ENCODE measurements around the gene DDX20.

DDX20 gene

DNA sequence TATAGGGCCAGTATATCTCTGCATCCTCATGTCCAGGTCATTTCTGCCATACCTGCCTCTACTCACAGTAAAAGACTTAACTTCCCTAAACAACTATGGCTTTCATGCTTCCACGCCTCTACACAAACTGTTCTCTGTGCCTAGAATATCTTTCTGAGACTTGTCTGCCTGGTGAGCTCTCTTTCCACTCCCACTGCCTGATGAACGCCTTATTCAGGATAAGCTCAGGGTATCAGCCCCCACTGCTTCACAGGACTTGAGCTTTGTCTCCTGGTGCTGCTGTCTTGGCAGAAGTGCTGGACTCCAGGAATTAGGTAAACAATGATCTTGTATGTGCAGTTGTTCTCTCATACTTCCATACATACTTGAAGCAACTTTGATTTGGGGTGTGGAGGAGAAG, 4.8 kb upstream of the DDX20 start:
- no peak for DNase-seq (ENCODE audit: low read depth)

DNA sequence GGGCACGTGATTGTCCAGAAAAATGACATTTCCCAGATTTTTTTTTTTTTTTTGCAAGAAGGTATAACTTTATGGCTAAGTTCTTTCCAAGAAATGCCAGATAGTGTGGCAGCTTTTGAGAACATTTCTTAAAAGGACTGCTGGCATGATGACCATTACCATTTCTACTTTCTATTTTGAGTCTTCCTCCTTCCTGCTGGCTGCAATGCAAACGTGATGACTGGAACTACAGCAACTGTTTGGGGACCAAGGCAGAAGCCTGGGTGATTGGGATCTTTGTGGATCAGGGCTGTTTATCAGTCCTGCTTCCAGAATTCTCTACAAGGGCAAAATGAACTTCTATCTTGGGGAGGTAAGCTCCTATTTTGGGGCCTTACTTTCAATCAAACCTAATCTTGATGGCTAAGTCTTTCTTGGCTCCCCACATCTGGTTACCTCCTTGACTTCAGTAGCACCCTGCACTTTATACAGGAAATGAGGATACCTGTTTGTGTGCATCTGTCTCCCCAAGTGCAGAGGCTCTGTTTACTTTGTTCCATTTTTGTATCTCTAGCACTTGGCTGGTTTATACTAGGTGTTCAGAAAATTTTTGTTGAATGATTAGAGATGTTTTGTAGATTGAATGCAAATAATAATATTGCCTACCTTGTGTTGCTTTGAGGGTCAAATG, 3.7 kb upstream of the DDX20 start:
- DNase-seq (ENCODE audit: low read depth): no peak

DNA sequence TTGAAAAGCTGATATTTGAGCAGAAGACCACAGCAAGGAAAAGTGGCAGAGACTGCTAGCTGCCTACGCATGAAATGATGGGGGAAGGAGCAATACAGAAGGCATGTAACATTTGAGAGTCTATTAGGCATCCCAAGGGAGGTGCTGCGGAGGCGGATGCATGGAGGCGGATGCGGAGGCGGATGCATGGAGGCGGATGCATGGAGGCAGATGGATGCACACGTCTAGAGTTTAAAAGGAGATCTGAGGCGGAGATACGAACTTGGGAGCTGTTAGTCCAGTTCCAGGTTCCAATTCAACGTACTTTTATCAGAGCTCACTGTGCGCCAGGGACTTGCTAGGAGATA, 744 bp upstream of the DDX20 start:
- DNase-seq (ENCODE audit: low read depth): peak; percentile 28

- no peak for DNase-seq (ENCODE audit: low read depth)
These were observed 418 bp downstream of the DDX20 start for GRCh38 chr1:111756124-111756513.

DNA sequence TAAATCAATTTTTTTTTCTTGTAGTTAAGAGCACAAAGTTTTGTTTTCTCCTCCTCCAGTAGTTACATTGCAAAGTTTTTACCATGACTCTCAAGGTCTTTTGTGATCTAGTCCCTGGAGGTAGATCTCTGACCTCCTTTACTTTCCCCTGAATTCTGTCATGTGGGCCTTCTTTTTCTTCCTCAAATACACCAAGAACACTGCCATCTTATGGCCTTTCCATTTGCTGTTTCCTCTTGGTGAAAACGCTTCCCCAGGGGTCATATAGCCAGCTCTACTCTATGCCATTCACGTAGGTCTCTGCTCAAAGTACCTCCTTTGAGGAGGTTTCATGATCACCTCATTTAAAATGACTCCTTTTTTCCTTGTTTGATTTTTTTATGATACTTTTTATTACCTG, 2.7 kb downstream of the DDX20 start:
- DNase-seq (ENCODE audit: low read depth): no peak

DNA sequence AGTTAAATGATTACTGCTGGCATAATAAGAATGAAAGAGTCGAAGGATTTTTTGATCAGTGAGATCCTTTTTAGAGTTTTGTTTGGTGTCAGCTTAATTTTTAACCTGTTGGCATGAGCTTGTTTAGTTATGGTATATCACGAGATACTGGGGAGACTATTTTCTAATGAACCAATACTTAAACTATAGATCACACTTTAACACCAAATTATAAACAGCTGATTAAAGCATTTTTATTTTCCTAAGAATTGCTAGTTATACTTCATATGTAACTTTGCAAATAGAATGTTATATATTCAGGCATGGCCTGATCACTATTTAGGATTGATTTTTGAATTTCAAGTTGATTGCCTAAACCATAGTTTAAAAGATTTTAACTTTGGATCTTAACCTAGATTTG, 6.0 kb downstream of the DDX20 start:
- no peak for DNase-seq (ENCODE audit: low read depth)

GRCh38 chr1:111762332-111762731, 6.6 kb downstream of the DDX20 start:
- no peak for DNase-seq (ENCODE audit: low read depth)

DNA sequence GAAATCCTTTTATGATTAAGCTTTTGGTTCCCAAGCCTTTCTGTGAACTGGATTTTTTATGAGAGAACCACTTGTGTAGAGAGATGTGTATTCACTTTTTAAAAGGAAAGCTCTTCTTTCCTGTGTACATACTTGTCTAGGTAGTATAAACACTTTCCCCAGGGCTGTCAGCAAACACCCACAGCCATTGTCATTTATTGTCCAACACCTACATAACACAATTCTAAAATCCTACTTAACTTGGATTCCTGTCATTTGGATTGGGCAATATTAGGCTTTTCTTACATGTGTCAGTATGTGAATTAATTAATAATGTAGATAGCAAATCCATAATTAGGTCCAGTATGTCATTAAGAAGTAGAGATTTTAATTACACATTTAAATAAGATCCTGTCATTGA, 12.3 kb downstream of the DDX20 start:
- no peak for DNase-seq (ENCODE audit: low read depth)

- DNase-seq (ENCODE audit: low read depth): no peak
These were observed 12.9 kb downstream of the DDX20 start for GRCh38 chr1:111768625-111769024.

DNA sequence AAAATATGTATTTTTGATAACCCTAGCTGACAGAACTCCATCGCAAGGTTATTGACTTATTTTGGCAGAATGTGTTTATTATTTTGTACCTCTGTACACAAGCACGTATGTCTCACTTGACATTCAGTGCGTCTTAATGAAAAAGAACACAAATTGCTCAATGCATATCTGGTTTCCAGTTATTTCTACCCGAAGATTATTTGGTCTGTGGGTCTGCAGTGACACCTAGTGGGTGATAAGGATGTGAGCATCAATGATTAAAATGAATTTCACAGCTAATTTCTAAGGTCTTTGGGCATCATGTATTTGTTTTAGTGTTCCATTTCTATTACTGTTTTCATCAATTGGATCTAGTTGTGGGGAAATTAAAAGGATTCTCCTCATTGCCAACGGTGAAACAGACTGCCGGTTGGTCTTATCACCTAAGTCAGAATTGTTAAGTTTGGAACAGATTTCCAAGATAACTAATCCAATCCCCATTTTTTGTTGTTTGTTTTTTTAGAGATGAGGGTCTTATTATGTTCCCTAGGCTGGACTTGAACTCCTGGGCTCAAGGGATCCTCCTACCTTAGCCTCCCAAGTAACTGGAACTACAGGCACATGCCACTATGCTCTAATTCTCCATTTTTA, 13.9 kb downstream of the DDX20 start:
- DNase-seq (ENCODE audit: low read depth): peak; percentile 40

- no peak for DNase-seq (ENCODE audit: low read depth)
These were observed 15.2 kb downstream of the DDX20 start for GRCh38 chr1:111770916-111771315.

- DNase-seq (ENCODE audit: low read depth): no peak
These were observed 20.3 kb downstream of the DDX20 start for GRCh38 chr1:111775966-111776365.

GRCh38 chr1:111776391-111776790, 20.7 kb downstream of the DDX20 start:
- DNase-seq (ENCODE audit: low read depth): no peak

- no peak for DNase-seq (ENCODE audit: low read depth)
These were observed 21.2 kb downstream of the DDX20 start for GRCh38 chr1:111776861-111777260.

DNA sequence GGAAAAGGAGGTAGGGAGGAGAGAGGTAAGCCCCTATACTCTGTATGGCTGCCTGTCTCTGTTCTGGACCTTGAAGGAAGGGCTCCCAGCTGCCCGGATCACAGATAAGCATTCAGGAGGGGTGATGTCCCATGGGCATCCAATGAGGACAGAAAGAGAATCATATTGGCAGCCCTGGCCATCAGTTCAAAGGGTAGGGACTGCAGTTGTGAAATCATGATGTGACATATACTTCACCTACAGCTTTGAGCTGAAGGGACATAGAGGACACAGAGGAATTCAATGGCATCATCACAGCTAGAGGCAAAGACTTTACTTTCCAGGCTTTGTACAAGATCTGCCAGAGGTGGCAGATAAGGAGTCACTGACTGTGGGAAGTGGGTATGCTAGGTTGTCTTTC, 21.6 kb downstream of the DDX20 start:
- DNase-seq (ENCODE audit: low read depth): no peak

GRCh38 chr1:111778066-111778465, 22.4 kb downstream of the DDX20 start:
- no peak for DNase-seq (ENCODE audit: low read depth)

GRCh38 chr1:111778541-111779051, 22.9 kb downstream of the DDX20 start:
- no peak for DNase-seq (ENCODE audit: low read depth)

GRCh38 chr1:111779546-111779945, 23.8 kb downstream of the DDX20 start:
- DNase-seq (ENCODE audit: low read depth): no peak

GRCh38 chr1:111784273-111784901, 28.7 kb downstream of the DDX20 start:
- DNase-seq (ENCODE audit: low read depth): no peak

- no peak for DNase-seq (ENCODE audit: low read depth)
These were observed 31.0 kb downstream of the DDX20 start for GRCh38 chr1:111786669-111787207.

DNA sequence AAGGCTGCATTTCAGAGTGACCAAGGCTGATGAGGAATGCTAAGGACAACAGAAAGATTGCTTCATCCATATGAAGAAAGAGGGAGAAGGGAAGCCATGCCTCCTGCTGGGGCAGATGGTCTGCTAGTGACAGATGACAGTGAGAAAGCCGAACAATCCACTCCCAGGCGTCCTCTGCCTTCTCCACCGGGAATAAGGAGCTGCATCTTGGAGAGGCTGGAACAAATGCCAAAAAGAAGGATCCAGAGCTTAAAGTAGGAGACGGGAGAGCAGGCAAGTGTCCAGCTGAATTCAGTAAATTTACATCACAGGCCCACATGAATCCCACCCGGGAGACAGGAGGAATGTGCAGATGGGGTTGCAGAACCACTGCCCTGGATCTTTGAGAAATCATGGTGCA, 33.4 kb downstream of the DDX20 start:
- peak; percentile 11 for DNase-seq (ENCODE audit: low read depth)

DNA sequence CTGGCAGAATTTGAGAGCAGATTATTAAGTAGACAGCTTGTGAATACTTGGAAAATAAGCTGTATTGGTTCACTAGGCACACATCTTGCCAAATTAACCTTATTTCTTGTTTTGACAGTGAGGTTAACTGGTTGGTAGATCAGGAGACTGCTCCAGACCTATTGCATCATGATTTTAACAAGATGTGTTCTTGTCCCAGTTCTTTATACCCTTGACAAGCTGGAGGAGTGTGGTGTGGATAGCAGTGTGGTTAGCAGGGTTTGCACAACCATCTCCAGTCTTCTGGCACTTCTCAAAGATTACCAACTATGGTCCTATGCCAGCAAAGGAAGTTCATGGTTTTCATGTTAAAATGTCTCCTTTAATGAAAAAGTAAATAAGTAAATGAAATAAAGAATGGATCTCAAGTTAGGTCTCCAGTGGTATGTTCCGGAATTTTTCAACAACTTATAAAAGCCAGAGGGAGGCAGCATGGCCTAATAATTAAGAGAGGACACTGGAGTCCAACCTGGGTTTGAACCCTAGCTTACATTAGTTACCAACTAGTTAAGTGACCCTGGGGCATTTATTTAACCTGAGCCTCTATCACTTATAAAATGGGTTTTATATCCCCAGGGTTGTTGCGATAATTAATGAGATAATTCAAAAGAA, 34.1 kb downstream of the DDX20 start:
- peak; percentile 31 for DNase-seq (ENCODE audit: low read depth)

- DNase-seq (ENCODE audit: low read depth): no peak
These were observed 36.1 kb downstream of the DDX20 start for GRCh38 chr1:111791776-111792175.

All from GM04504 (cell line).